Karpas-422 (cell line): ENCODE results near the gene ARHGAP4. TPM values are rescaled to one million over a fixed set of nuclear protein-coding genes. Genes with fewer than 3 reads are reported as not detected.

Source experiments
- DNase-seq: peaks from one replicate; pipeline ENCODE4 v3.0.0-alpha.2; 2015
- H2AFZ ChIP-seq: fragments of 200-600 bp; sonication (generic); 2 replicates; pipeline ENCODE4 v1.6.1; 2014; ENCODE audit warnings: antibody characterized with exemption, low read length, mixed read lengths
- H3K27ac ChIP-seq: fragments of 200-600 bp; sonication (generic); 2 replicates; pipeline ENCODE4 v1.5.1; 2014; ENCODE audit warnings: mild to moderate bottlenecking, low read length, moderate library complexity
- H3K27me3 ChIP-seq: fragments of 200-600 bp; sonication (generic); 2 replicates; pipeline ENCODE4 v1.6.1; 2014; ENCODE audit warnings: low read length, mixed read lengths
- H3K36me3 ChIP-seq: fragments of 200-600 bp; sonication (generic); 2 replicates; pipeline ENCODE4 v1.6.1; 2014; ENCODE audit warnings: low read length, mixed read lengths; ENCODE audit not compliant: insufficient read depth
- H3K4me1 ChIP-seq: fragments of 200-600 bp; sonication (generic); 2 replicates; pipeline ENCODE4 v1.6.1; 2014; ENCODE audit warnings: mild to moderate bottlenecking, low read length, mixed read lengths
- H3K4me2 ChIP-seq: fragments of 200-600 bp; sonication (generic); 2 replicates; pipeline ENCODE4 v1.6.1; 2014; ENCODE audit warnings: low read length, low read depth, mild to moderate bottlenecking; ENCODE audit not compliant: poor library complexity, severe bottlenecking
- H3K4me3 ChIP-seq: fragments of 200-600 bp; sonication (generic); 2 replicates; pipeline ENCODE4 v1.5.1; 2014; ENCODE audit warnings: mild to moderate bottlenecking, antibody characterized with exemption, low read length, mixed read lengths
- H3K79me2 ChIP-seq: fragments of 200-600 bp; sonication (generic); 2 replicates; pipeline ENCODE4 v1.6.1; 2014; ENCODE audit warnings: mild to moderate bottlenecking, low read length, mixed read lengths
- H3K9ac ChIP-seq: fragments of 200-600 bp; sonication (generic); 2 replicates; pipeline ENCODE4 v1.6.0; 2014; ENCODE audit warnings: low read length
- H3K9me2 ChIP-seq: fragments of 200-600 bp; sonication (generic), shearing (Covaris generic); replicated peaks from 2 replicates; pipeline ENCODE4 v1.6.0; 2014; ENCODE audit warnings: mild to moderate bottlenecking, low read length, moderate library complexity; ENCODE audit not compliant: insufficient read depth
- H3K9me3 ChIP-seq: fragments of 300-700, 200-600 bp; sonication (generic); 2 replicates; pipeline ENCODE4 v1.6.1; 2014; ENCODE audit warnings: low read length, mixed read lengths
- H4K20me1 ChIP-seq: fragments of 200-600 bp; sonication (generic); 2 replicates; pipeline ENCODE4 v1.6.1; 2014; ENCODE audit warnings: mild to moderate bottlenecking, antibody characterized with exemption, low read length, low read depth; ENCODE audit not compliant: insufficient read depth
- total RNA-seq: library from RNA; depleted of rRNA; stranded (reverse); fragments of >200 nt; shearing (Covaris generic); gene quantifications from 2 replicates; pipeline ENCODE4 v1.2.3, GENCODE V29; 2014; ENCODE audit warnings: low replicate concordance; rRNA removed

The ARHGAP4 gene
- total RNA-seq, result 104 and 218 TPM in 2 replicates

DNA sequence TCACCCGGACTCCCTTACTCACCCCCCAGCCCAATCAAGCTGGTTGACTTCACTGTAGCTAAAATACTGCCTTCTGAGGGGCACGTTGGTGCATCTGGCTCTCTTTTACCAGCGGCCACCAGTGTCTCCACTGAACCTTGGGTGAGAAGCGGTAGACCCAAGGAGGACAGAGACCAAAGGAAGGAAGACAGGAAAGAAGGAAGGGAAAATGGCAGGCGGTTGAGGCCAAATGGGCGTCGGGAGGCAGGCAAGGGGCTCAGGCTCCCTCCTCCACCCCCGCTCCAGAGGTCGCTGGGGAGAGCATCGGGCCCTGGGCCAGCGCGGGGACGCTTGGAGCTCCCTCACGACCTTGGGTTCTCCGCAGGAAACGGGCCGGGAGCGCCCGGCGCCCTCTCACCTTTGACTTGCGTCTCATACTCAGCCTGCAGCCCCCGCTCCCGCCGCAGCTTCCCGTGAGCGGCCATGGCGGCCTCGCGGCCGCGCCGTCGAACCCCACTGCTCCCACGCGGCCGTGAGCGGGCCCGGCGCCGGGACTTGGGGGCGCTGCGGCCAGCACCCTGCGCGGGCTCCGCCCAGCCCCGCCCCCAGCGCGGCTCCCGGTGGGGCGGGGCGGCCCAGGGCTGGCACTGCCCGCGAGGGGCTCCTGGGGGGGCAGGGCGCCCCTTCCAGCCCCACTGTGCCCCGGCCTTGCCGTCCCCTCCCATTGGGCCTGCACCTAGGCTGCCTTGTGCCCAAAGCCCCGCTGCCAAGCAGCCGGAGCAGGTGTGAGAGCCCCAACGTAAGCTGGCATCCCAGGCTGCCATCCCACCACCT, at the start of gene ARHGAP4:
ARHGAP4 (minus strand) TSS at position 526 of the 813 bp plus-strand sequence; CDS start at position 464, 62 bp downstream.
- H3K36me3 ChIP-seq, result no peaks in the 10 kb centered on the region
- DNase-seq, result peak; percentile 88
- H3K9me3 ChIP-seq, result no peaks in the 10 kb centered on the region
- peak within 1 kb of the TSS; percentile 95 for H3K9ac ChIP-seq
- H3K4me3 ChIP-seq, result peak within 1 kb of the TSS; percentile 84
- peaks cover 48% of the 10 kb centered on the region for H3K4me1 ChIP-seq
- H3K27ac ChIP-seq, result peak within 1 kb of the TSS; percentile 99
- peak within 1 kb of the TSS; percentile 78 for H3K4me2 ChIP-seq
- peaks cover 14% of the 10 kb centered on the region; the same call in 1 of the 2 replicates for H4K20me1 ChIP-seq
- H3K9me2 ChIP-seq, result no peaks in the 10 kb centered on the region
- no peaks in the 10 kb centered on the region for H3K27me3 ChIP-seq
- H3K79me2 ChIP-seq, result peaks cover 19% of the 10 kb centered on the region
- no peak within 1 kb of the TSS for H2AFZ ChIP-seq

DNA sequence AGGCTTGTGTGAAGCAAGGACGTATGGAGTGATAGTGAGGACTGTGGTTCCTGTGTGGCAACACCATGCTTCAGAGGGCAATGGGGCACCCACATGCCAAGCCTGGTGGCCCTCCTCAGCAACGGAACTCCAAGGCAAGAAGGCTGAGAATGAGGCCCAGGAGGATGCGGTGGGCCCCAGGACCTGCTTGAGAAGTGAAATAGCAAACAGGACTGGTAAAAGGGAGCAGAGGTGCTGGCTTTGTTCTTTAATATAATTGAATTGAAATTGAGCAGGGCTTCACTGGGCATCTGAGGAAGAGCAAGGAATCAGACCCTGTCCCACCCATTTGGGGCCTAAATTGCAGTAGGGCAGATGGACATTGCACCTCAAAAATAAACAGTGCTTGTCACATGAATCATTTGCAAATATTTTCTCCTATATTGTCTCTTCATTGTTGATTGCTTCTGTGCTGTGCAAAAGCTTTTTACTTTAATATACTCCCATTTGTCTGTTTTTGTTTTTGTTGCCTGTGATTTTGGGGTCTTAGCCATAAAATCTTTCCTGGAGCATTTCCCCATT, 48.7 kb upstream of the ARHGAP4 start:
- Histone ChIP-seq H3K9me3 (no peaks in the 10 kb centered on the region), H3K4me1 (peaks cover 14% of the 10 kb centered on the region), H3K36me3 (no peaks in the 10 kb centered on the region), H3K4me2 (no peak overlapping the region), H3K27ac (no peak overlapping the region), H3K9ac (no peak overlapping the region), H3K27me3 (no peaks in the 10 kb centered on the region), H3K9me2 (no peaks in the 10 kb centered on the region), H4K20me1 (no peaks in the 10 kb centered on the region), H2AFZ (no peak overlapping the region), H3K4me3 (no peak overlapping the region), H3K79me2 (peaks cover 1% of the 10 kb centered on the region)
- DNase-seq, result no peak

DNA sequence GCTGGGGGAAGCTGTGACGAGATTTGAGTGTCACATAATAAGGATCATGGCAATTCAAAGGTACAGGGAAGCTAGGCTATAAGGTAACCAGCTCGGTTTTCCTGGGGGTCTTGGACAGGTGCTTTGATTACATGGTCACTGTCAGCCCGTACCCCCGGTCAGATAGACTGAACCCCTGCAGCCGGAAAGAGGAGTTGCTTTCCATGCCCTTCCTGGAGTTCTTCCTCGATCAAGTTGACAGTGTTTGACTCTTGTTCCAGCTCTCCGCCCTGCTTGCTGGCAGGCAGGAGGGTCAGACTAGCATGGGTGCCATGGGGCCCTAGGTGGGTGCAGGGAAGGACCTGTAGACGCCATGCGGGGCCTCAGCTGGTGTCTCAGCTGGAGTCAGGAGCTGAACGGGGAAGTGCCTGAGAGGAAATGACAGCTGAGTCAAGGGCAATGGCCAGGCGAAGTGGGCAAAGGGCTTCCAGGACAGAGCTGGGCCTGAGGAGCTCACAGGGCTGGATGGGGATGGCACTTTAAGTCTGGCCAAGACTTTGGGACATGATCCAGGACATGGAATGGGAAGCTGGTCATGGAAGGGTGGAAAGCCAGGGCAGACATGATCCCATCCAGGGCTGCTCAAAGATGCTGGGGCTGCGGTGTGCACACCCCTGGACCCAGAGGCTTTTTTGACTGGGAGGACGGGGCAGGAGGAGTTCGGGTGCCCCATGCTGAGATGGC, 48.1 kb upstream of the ARHGAP4 start:
- Histone ChIP-seq H3K9ac (peak overlapping the region; percentile 97), H3K79me2 (peaks cover 8% of the 10 kb centered on the region), H2AFZ (no peak overlapping the region), H3K36me3 (no peaks in the 10 kb centered on the region), H3K9me3 (no peaks in the 10 kb centered on the region), H3K27me3 (no peaks in the 10 kb centered on the region), H4K20me1 (no peaks in the 10 kb centered on the region), H3K4me3 (peak overlapping the region; percentile 73; the same call in 1 of the 2 replicates), H3K9me2 (no peaks in the 10 kb centered on the region), H3K4me2 (peak overlapping the region; percentile 76), H3K27ac (no peak overlapping the region), H3K4me1 (peaks cover 15% of the 10 kb centered on the region)
- DNase-seq, result no peak

DNA sequence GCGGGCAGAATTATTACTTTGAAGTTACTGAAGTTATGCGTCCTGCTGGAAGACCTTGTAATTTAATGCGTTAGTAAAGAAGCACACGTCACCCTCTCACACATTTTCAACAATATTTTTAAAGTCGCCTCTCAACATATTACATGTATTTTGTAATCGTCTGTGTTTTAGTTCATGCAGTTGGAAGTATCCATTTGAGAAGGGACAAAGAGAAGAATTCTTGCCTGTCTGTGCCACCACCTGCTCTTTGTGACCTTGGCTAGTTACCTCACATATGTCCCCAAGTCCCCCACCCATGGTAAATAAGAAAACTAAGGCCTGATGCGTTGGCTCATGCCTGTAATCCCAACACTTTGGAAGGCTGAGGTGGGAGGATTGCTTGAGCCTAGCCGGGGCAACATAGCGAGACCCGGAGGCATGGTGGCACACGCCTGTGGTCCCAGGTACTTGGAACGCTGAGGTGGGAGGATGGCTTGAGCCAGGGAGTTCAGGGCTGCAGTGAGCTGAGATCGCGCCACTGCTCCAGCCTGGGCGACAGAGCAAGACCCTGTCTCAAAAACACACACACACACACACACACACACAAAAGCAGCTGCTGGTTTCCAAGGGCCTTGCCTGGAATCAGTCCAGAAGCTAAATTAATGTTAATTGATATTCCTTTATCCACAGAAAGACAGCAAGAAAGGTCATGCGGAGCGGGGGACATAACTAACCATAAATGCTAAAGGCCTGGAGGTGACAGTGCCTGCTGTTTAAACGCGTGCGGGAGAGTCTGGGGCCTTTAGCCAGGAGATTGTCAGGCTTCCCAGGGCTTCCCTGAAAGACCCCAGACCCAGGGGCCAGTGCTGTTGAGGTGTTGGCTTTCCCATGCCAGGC, 47.3 kb upstream of the ARHGAP4 start:
- Histone ChIP-seq H3K36me3 (no peaks in the 10 kb centered on the region), H3K4me1 (peaks cover 23% of the 10 kb centered on the region), H3K4me2 (peak overlapping the region; percentile 76), H3K4me3 (peak overlapping the region; percentile 73), H2AFZ (no peak overlapping the region), H3K79me2 (peaks cover 16% of the 10 kb centered on the region), H3K9me3 (no peaks in the 10 kb centered on the region), H3K27ac (peak overlapping the region; percentile 88), H3K9me2 (no peaks in the 10 kb centered on the region), H4K20me1 (no peaks in the 10 kb centered on the region), H3K9ac (peak overlapping the region; percentile 97), H3K27me3 (no peaks in the 10 kb centered on the region)
- DNase-seq, result no peak

DNA sequence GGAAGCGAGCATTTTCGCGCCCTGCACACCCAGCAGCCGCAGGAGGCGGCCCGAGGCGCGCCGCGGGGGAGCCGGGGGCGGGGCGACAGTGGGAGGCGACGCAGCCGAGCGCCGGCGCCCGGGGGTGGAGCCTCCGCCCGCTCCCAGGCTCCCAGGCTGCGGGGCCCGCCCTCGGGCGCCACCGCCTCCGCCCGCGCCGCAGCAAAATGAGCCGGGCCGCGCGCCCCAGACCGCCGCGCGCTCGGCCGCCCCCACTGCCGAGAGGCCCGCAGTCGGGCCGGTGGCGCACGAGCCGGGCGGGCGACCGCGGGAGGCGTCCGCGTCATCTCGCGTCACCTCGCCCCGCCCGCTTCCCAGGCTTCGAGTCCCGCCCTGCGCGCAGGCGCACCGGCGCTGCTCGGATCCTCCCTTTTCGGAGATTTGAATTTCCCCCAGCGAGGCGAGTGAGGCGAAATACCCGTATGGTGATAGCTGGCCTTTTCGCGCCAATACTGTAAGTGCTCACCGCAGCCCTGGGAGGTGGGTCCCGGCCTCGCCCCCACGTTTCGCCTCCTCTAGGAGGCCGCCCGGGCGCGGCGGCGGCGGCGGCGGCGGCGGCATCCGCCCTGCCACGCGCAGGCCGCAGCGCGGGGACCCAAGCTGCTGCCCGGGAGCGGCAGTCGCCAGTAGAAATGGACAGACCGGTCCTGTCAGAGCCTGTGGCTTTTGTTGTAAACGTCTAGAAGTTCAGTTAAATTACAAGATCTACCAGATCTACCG, 46.5 kb upstream of the ARHGAP4 start, which contains the start of gene TMEM187:
TMEM187 (plus strand) TSS at position 387 of the 759 bp plus-strand sequence. CDS start 9,309 bp downstream, outside the sequence.
- Histone ChIP-seq H3K9me3 (no peaks in the 10 kb centered on the region), H3K79me2 (peaks cover 24% of the 10 kb centered on the region), H3K27ac (peak within 1 kb of the TSS; percentile 95), H4K20me1 (no peaks in the 10 kb centered on the region), H3K27me3 (no peaks in the 10 kb centered on the region), H3K4me1 (peaks cover 31% of the 10 kb centered on the region), H3K4me3 (peak within 1 kb of the TSS; percentile 87), H3K4me2 (peak within 1 kb of the TSS; percentile 90), H3K9ac (peak within 1 kb of the TSS; percentile 97), H3K9me2 (no peaks in the 10 kb centered on the region), H3K36me3 (no peaks in the 10 kb centered on the region), H2AFZ (no peak within 1 kb of the TSS)
- DNase-seq, result peak; percentile 97

DNA sequence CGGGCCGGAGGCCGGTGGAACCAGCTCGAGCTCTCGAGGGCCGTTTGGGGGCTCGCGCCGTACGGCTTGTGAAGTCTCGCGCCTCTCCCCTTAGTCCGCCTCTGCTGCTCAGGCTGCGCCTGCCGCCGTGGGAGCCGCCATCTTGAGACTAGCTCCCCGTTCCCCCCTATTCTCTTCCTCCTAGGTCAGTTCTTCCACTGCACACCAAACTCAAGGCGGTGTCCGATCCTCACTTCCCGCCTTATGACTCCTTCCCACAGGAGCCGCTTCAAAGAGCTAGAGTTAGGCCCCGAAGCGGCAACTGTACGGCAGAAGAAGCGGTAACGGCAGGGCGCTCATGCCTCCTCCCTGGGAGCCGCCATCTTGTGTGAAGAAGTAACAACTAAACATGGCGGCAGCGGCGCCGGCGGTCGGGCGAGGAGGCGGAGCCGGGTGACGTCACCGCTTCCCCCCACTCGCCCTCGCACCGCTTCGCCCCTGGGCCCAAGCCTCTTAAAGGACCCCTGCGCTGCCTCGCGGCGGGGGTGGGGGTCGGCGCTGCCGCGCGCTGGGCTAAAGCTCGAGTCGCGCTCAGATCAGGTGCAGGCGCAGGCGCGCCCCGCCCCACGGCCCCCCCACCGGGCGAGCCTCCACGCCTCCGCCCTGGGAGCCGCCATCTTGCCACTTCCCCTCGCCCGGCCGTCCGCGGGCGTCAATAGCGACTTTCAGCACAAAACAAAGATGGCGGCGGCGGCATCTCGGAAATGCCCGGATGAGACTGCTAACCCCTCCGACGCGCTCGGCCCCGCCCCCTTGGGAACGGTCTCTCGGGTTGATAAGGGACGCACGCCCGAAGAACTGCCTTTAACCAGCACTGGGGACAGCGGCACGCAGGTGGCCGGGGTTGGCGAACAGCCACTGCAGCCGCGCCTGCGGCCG, 45.6 kb upstream of the ARHGAP4 start, which contains the start of gene HCFC1:
HCFC1 (minus strand) TSS at position 369 of the 918 bp plus-strand sequence. CDS start 978 bp downstream, outside the sequence.
- Histone ChIP-seq H3K79me2 (peaks cover 32% of the 10 kb centered on the region), H3K27ac (peak within 1 kb of the TSS; percentile 95), H3K9me2 (no peaks in the 10 kb centered on the region), H3K9me3 (no peaks in the 10 kb centered on the region), H3K4me2 (peak within 1 kb of the TSS; percentile 90), H3K36me3 (no peaks in the 10 kb centered on the region), H4K20me1 (no peaks in the 10 kb centered on the region), H3K4me1 (peaks cover 40% of the 10 kb centered on the region), H2AFZ (no peak within 1 kb of the TSS), H3K9ac (peak within 1 kb of the TSS; percentile 97), H3K4me3 (peak within 1 kb of the TSS; percentile 87), H3K27me3 (no peaks in the 10 kb centered on the region)
- DNase-seq, result peak; percentile 95
